ENCODE data around the gene ATF6.

The ATF6 gene

GRCh38 chr1:161885003-161885402, 118.9 kb downstream of the ATF6 start:
- H3K27ac ChIP-seq, result no peak overlapping the region
- H3K4me3 ChIP-seq (IDR thresholded peaks at IDR 0.05; ENCODE audit: insufficient read depth, low read depth, low read length), result no peak overlapping the region
- no peak overlapping the region for H2AFZ ChIP-seq (ENCODE audit: low read depth)
- H3K79me2 ChIP-seq (ENCODE audit: insufficient read depth, low read depth), result no peaks in the 10 kb centered on the region
- H3K36me3 ChIP-seq (ENCODE audit: insufficient read depth), result no peaks in the 10 kb centered on the region
- no peaks in the 10 kb centered on the region for H3K27me3 ChIP-seq (ENCODE audit: insufficient read depth, low read depth)
- no peaks in the 10 kb centered on the region for H4K20me1 ChIP-seq (ENCODE audit: insufficient read depth)
- H3K4me2 ChIP-seq, result peak overlapping the region; percentile 11
- H3K9ac ChIP-seq, result no peak overlapping the region
- H3K4me1 ChIP-seq (ENCODE audit: low read depth, poor library complexity, severe bottlenecking), result peaks cover 26% of the 10 kb centered on the region
- TF ChIP-seq, protein P1, sequence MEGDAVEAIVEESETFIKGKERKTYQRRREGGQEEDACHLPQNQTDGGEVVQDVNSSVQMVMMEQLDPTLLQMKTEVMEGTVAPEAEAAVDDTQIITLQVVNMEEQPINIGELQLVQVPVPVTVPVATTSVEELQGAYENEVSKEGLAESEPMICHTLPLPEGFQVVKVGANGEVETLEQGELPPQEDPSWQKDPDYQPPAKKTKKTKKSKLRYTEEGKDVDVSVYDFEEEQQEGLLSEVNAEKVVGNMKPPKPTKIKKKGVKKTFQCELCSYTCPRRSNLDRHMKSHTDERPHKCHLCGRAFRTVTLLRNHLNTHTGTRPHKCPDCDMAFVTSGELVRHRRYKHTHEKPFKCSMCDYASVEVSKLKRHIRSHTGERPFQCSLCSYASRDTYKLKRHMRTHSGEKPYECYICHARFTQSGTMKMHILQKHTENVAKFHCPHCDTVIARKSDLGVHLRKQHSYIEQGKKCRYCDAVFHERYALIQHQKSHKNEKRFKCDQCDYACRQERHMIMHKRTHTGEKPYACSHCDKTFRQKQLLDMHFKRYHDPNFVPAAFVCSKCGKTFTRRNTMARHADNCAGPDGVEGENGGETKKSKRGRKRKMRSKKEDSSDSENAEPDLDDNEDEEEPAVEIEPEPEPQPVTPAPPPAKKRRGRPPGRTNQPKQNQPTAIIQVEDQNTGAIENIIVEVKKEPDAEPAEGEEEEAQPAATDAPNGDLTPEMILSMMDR (conservative IDR thresholded peaks at IDR 0.05; ENCODE audit: low read depth, low read length), result no peak

DNA sequence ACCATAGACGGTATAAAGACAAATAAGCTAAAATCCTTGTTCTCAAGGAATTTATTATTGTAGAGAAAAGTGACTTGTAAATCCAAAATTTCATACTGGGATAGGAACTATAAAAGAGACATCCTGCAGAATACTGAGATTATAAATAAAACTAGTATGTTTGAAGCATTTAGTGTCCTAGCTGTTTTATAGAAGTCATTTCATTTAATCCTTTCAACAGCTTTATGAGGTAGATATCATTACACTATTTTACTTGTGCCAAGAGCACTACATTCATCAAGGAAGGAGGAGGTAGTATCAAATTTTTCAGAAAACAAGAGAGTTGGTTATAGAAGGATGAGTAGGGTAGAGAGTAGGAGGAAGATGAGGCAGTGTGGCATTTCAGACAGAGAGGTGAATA, 119.6 kb downstream of the ATF6 start:
- Histone ChIP-seq H3K36me3 (ENCODE audit: insufficient read depth) (no peaks in the 10 kb centered on the region), H3K4me3 (IDR thresholded peaks at IDR 0.05; ENCODE audit: insufficient read depth, low read depth, low read length) (no peak overlapping the region), H3K4me2 (no peak overlapping the region), H3K27ac (no peak overlapping the region), H2AFZ (ENCODE audit: low read depth) (no peak overlapping the region), H3K9ac (no peak overlapping the region), H4K20me1 (ENCODE audit: insufficient read depth) (no peaks in the 10 kb centered on the region), H3K4me1 (ENCODE audit: low read depth, poor library complexity, severe bottlenecking) (peaks cover 26% of the 10 kb centered on the region), H3K79me2 (ENCODE audit: insufficient read depth, low read depth) (no peaks in the 10 kb centered on the region), H3K27me3 (ENCODE audit: insufficient read depth, low read depth) (no peaks in the 10 kb centered on the region)
- TF ChIP-seq, protein P1 (conservative IDR thresholded peaks at IDR 0.05; ENCODE audit: low read depth, low read length), result no peak

DNA sequence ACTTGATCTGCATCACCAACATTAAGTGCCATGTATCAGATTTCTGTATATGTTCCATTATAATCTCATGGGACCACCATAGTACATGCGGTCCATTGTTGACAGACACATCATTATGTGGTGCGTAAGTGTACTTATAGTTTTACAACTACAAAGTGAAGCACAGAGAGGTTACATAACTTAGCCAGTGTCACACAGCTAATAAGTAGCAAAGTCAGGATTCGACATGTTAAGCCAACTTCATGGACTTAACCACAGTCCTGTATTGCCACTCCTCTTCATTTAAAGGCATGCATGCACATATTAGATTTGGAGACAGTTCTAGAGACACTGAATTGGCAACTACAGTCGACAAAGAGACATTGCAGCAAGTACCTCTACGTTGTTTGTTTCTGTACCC, 120.5 kb downstream of the ATF6 start:
- Histone ChIP-seq H2AFZ (ENCODE audit: low read depth) (no peak overlapping the region), H3K4me3 (IDR thresholded peaks at IDR 0.05; ENCODE audit: insufficient read depth, low read depth, low read length) (no peak overlapping the region), H3K4me1 (ENCODE audit: low read depth, poor library complexity, severe bottlenecking) (peaks cover 26% of the 10 kb centered on the region), H3K27me3 (ENCODE audit: insufficient read depth, low read depth) (no peaks in the 10 kb centered on the region), H3K4me2 (no peak overlapping the region), H3K36me3 (ENCODE audit: insufficient read depth) (no peaks in the 10 kb centered on the region), H3K27ac (no peak overlapping the region), H3K9ac (no peak overlapping the region), H3K79me2 (ENCODE audit: insufficient read depth, low read depth) (no peaks in the 10 kb centered on the region), H4K20me1 (ENCODE audit: insufficient read depth) (no peaks in the 10 kb centered on the region)
- TF ChIP-seq, protein P1 (conservative IDR thresholded peaks at IDR 0.05; ENCODE audit: low read depth, low read length), result no peak

- Histone ChIP-seq H3K9ac (no peak overlapping the region), H3K4me1 (ENCODE audit: low read depth, poor library complexity, severe bottlenecking) (peaks cover 26% of the 10 kb centered on the region), H3K4me3 (IDR thresholded peaks at IDR 0.05; ENCODE audit: insufficient read depth, low read depth, low read length) (no peak overlapping the region), H2AFZ (ENCODE audit: low read depth) (no peak overlapping the region), H3K27ac (no peak overlapping the region), H3K36me3 (ENCODE audit: insufficient read depth) (no peaks in the 10 kb centered on the region), H4K20me1 (ENCODE audit: insufficient read depth) (no peaks in the 10 kb centered on the region), H3K79me2 (ENCODE audit: insufficient read depth, low read depth) (no peaks in the 10 kb centered on the region), H3K4me2 (no peak overlapping the region), H3K27me3 (ENCODE audit: insufficient read depth, low read depth) (no peaks in the 10 kb centered on the region)
- TF ChIP-seq, protein P1 (conservative IDR thresholded peaks at IDR 0.05; ENCODE audit: low read depth, low read length), result no peak
Measured at GRCh38 chr1:161887730-161888287, 121.7 kb downstream of the ATF6 start.

Measured in KMS-11 (cell line).